IMR-90 (cell line): ENCODE results near the gene SSTR4. TPM values are rescaled to one million over a fixed set of nuclear protein-coding genes. Genes with fewer than 3 reads are reported as not detected.

Experiments used
- ATAC-seq: fragments of 200-7000 bp; cut with Tn5 transposase; 2 replicates; pipeline ENCODE4 v1.9.1; 2020; ENCODE audit warnings: low read depth, mild to moderate bottlenecking, moderate library complexity
- BruUV-seq: library from RNA; stranded (reverse); fragments of 400-500 nt; replicated peaks from 2 replicates; lab custom pipeline; 2021; lab: Mats Ljungman, UMichigan
- CTCF ChIA-PET: fragments of 300-600 bp; formaldehyde crosslinking; extraction: SDS; loops from one replicate; lab custom pipeline; 2021; ENCODE audit warnings: antibody characterized with exemption; lab: Yijun Ruan, JAX
- POLR2A ChIA-PET: fragments of 300-600 bp; sonication (Branson Sonifier 250); formaldehyde crosslinking; loops from one replicate; lab custom pipeline; 2022; ENCODE audit warnings: antibody characterized with exemption; ENCODE audit not compliant: unreplicated experiment; lab: Charles Lee
- DNase-seq: peaks from one replicate; pipeline ENCODE4 v3.0.0; 2013
- H2AFZ ChIP-seq: replicated peaks from 2 replicates; pipeline ENCODE3; 2013; ENCODE audit warnings: low read length, mild to moderate bottlenecking; ENCODE audit not compliant: poor library complexity
- H2AK5ac ChIP-seq: 2 replicates; pipeline ENCODE4 v1.6.1; 2013; ENCODE audit warnings: low read depth, low read length, inconsistent platforms
- H2AK9ac ChIP-seq: replicated peaks from 2 replicates; pipeline ENCODE3; 2013; ENCODE audit warnings: mild to moderate bottlenecking, low read depth, low read length, moderate library complexity; ENCODE audit not compliant: poor library complexity
- H2BK120ac ChIP-seq: 2 replicates; pipeline ENCODE4 v1.6.1; 2013; ENCODE audit warnings: low read depth, low read length, inconsistent platforms
- H2BK15ac ChIP-seq: 3 replicates; pipeline ENCODE4 v1.6.1; 2013; ENCODE audit warnings: low read depth, low read length, inconsistent platforms
- H2BK20ac ChIP-seq: 2 replicates; pipeline ENCODE4 v1.6.1; 2013; ENCODE audit warnings: low read depth, mild to moderate bottlenecking, inconsistent platforms, low read length, moderate library complexity
- H2BK5ac ChIP-seq: 2 replicates; pipeline ENCODE4 v1.6.1; 2013; ENCODE audit warnings: mild to moderate bottlenecking, low read depth, low read length, inconsistent platforms; ENCODE audit not compliant: poor library complexity, severe bottlenecking
- H3K14ac ChIP-seq: replicated peaks from 2 replicates; pipeline ENCODE4 v1.6.1; 2013; ENCODE audit warnings: low read depth, low read length, inconsistent platforms
- H3K18ac ChIP-seq: 2 replicates; pipeline ENCODE4 v1.6.1; 2013; ENCODE audit warnings: low read depth, low read length, control low read depth
- H3K23ac ChIP-seq: 2 replicates; pipeline ENCODE4 v1.6.1; 2013; ENCODE audit warnings: low read depth, low read length, inconsistent platforms
- H3K27ac ChIP-seq: 2 replicates; pipeline ENCODE4 v1.5.1; 2013; ENCODE audit warnings: mild to moderate bottlenecking, control low read depth, low read length; ENCODE audit not compliant: insufficient read depth
- H3K27me3 ChIP-seq: 2 replicates; pipeline ENCODE4 v1.6.1; 2013; ENCODE audit warnings: low read length; ENCODE audit not compliant: control insufficient read depth, insufficient read depth
- H3K36me3 ChIP-seq: 2 replicates; pipeline ENCODE4 v1.6.1; 2013; ENCODE audit warnings: low read length, mixed read lengths; ENCODE audit not compliant: control insufficient read depth, insufficient read depth
- H3K4ac ChIP-seq: 2 replicates; pipeline ENCODE4 v1.6.1; 2013; ENCODE audit warnings: low read depth, low read length, inconsistent platforms
- H3K4me1 ChIP-seq: 2 replicates; pipeline ENCODE4 v1.6.1; 2013; ENCODE audit warnings: low read length, mixed read lengths; ENCODE audit not compliant: control insufficient read depth, insufficient read depth
- H3K4me2 ChIP-seq: 2 replicates; pipeline ENCODE4 v1.6.1; 2013; ENCODE audit warnings: low read depth, mild to moderate bottlenecking, control low read depth, low read length, moderate library complexity
- H3K4me3 ChIP-seq: 2 replicates; pipeline ENCODE4 v1.5.1; 2013; ENCODE audit warnings: low read depth, mild to moderate bottlenecking, control low read depth, low read length, moderate library complexity; ENCODE audit not compliant: insufficient read depth
- H3K56ac ChIP-seq: 2 replicates; pipeline ENCODE4 v1.6.1; 2013; ENCODE audit warnings: low read length, inconsistent platforms; ENCODE audit not compliant: insufficient read depth; ENCODE audit errors: extremely low read depth
- H3K79me1 ChIP-seq, 2 experiments: 2 replicates each; pipeline ENCODE4 v1.6.1; 2013; ENCODE audit warnings: low read length in 2 of 2, inconsistent platforms in 1 of 2, low read depth in 1 of 2
- H3K9ac ChIP-seq: 2 replicates; pipeline ENCODE4 v1.6.1; 2013; ENCODE audit warnings: low read depth, low read length, control low read depth
- H3K9me1 ChIP-seq: 2 replicates; pipeline ENCODE4 v1.6.1; 2013; ENCODE audit warnings: low read length, inconsistent platforms; ENCODE audit not compliant: insufficient read depth
- H3K9me3 ChIP-seq: 2 replicates; pipeline ENCODE4 v1.6.1; 2013; ENCODE audit warnings: low read length; ENCODE audit not compliant: control insufficient read depth, insufficient read depth
- H4K20me1 ChIP-seq: 2 replicates; pipeline ENCODE4 v1.6.1; 2013; ENCODE audit warnings: low read length, inconsistent platforms; ENCODE audit not compliant: insufficient read depth
- H4K5ac ChIP-seq: 2 replicates; pipeline ENCODE4 v1.6.1; 2013; ENCODE audit warnings: mild to moderate bottlenecking, low read depth, low read length, control low read depth
- H4K8ac ChIP-seq, 2 experiments: 2 replicates each; pipeline ENCODE4 v1.6.1; 2013; ENCODE audit warnings: low read depth in 2 of 2, low read length in 2 of 2, control low read depth in 1 of 2, inconsistent platforms in 1 of 2
- H4K91ac ChIP-seq: 2 replicates; pipeline ENCODE4 v1.6.1; 2013; ENCODE audit warnings: low read depth, low read length, inconsistent platforms; ENCODE audit not compliant: insufficient read depth
- BHLHE40 ChIP-seq: fragments of 150-350 bp; IDR thresholded peaks from 2 replicates; pipeline ENCODE4 v1.6.1; 2016; ENCODE audit warnings: mild to moderate bottlenecking, low read depth, low read length
- CEBPB ChIP-seq: IDR thresholded peaks from 2 replicates; pipeline ENCODE4 v1.6.1; 2012; ENCODE audit warnings: low read depth, low read length, improper control_type of control experiment
- CHD1 ChIP-seq: IDR thresholded peaks from 2 replicates; pipeline ENCODE4 v1.6.1; 2012; ENCODE audit warnings: low read depth, low read length, improper control_type of control experiment
- FOS ChIP-seq: fragments of 150-350 bp; IDR thresholded peaks from 2 replicates; pipeline ENCODE4 v1.6.1; 2016; ENCODE audit warnings: low read depth, low read length
- MAFK ChIP-seq: IDR thresholded peaks from 2 replicates; pipeline ENCODE4 v1.6.1; 2012; ENCODE audit warnings: low read depth, low read length, improper control_type of control experiment
- MAZ ChIP-seq: IDR thresholded peaks from 2 replicates; pipeline ENCODE4 v1.6.1; 2012; ENCODE audit warnings: low read depth, mild to moderate bottlenecking, low read length, improper control_type of control experiment, moderate library complexity, borderline replicate concordance
- MXI1 ChIP-seq: IDR thresholded peaks from 2 replicates; pipeline ENCODE4 v1.6.1; 2012; ENCODE audit warnings: low read depth, mild to moderate bottlenecking, low read length, moderate library complexity, borderline replicate concordance
- NFE2L2 ChIP-seq: fragments of 150-350 bp; IDR thresholded peaks from 2 replicates; pipeline ENCODE4 v1.6.1; 2016; ENCODE audit warnings: low read depth, mild to moderate bottlenecking, low read length
- POLR2A ChIP-seq: IDR thresholded peaks from 2 replicates; pipeline ENCODE4 v1.6.1; 2012; ENCODE audit warnings: mild to moderate bottlenecking, low read depth, low read length
- RAD21 ChIP-seq: IDR thresholded peaks from 2 replicates; pipeline ENCODE4 v1.6.1; 2012; ENCODE audit warnings: low read length, improper control_type of control experiment
- RCOR1 ChIP-seq: IDR thresholded peaks from 2 replicates; pipeline ENCODE4 v1.6.1; 2012; ENCODE audit warnings: mild to moderate bottlenecking, low read length, improper control_type of control experiment; ENCODE audit not compliant: insufficient replicate concordance
- RFX5 ChIP-seq: IDR thresholded peaks from 2 replicates; pipeline ENCODE4 v1.8.0; 2012; ENCODE audit warnings: low read depth, mild to moderate bottlenecking, low read length, moderate library complexity
- SMC3 ChIP-seq: fragments of 150-350 bp; IDR thresholded peaks from 2 replicates; pipeline ENCODE4 v1.6.1; 2016; ENCODE audit warnings: low read depth, mild to moderate bottlenecking, antibody characterized with exemption, low read length, moderate library complexity
- WGBS, 2 experiments: methylation state at CpG; one replicate each; pipeline versions ENCODE4 v1.1.5 to v1.1.7; 2013; ENCODE audit warnings: missing lambda C conversion rate in 2 of 2; ENCODE audit not compliant: insufficient read length in 1 of 2; ENCODE audit errors: extremely low coverage in 2 of 2; 5-methylcytosine and 5-hydroxymethylcytosine counted together
- dilution Hi-C: fragments of 300-500 bp; cut with HindIII; formaldehyde crosslinking; loops from one replicate; pipeline ENCODE4 v1.14.3; 2018; ENCODE audit warnings: low sequenced_read_pairs; ENCODE audit not compliant: unreplicated experiment
- in situ Hi-C: fragments of 300-500 bp; cut with MboI; formaldehyde crosslinking; loops from 3 replicates; pipeline ENCODE4 v1.14.3; 2019; ENCODE audit warnings: low sequenced_read_pairs, inconsistent platforms, mixed read lengths
- intact Hi-C: fragments of 100-400 bp; cut with micrococcal nuclease; formaldehyde crosslinking; loops from 2 replicates; pipeline ENCODE4 v1.10.0; 2022
- polyA plus RNA-seq, 3 experiments: library from polyadenylated mRNA; depleted of rRNA; stranded (reverse); fragments of >200 nt; gene quantifications; 2 replicates each; pipeline ENCODE4 v1.2.3, GENCODE V29; 2012; ENCODE audit warnings: low replicate concordance in 1 of 3
- total RNA-seq: library from RNA; depleted of rRNA; stranded (reverse); fragments of >200 nt; gene quantifications from 2 replicates; pipeline ENCODE4 v1.2.3, GENCODE V29; 2012
- TF ChIP-seq, protein P1 (sequence below): fragments of 150-350 bp; IDR thresholded peaks from 2 replicates; pipeline ENCODE4 v1.6.1; 2016; ENCODE audit warnings: low read depth, mild to moderate bottlenecking, low read length, moderate library complexity, borderline replicate concordance
- TF ChIP-seq, protein P2 (sequence below): fragments of 150-350 bp; IDR thresholded peaks from 2 replicates; pipeline ENCODE4 v1.6.1; 2017; ENCODE audit warnings: mild to moderate bottlenecking, antibody characterized with exemption, low read length, low read depth
- TF ChIP-seq, protein P3 (sequence below): conservative IDR thresholded peaks from 2 replicates; pipeline ENCODE4 v1.5.1; 2012; ENCODE audit warnings: mild to moderate bottlenecking, low read depth, low read length, improper control_type of control experiment

Gene SSTR4
- total and polyA plus RNA-seq, 2 of the 4 experiments (the other 2 are of a cell fraction), result not detected

DNA sequence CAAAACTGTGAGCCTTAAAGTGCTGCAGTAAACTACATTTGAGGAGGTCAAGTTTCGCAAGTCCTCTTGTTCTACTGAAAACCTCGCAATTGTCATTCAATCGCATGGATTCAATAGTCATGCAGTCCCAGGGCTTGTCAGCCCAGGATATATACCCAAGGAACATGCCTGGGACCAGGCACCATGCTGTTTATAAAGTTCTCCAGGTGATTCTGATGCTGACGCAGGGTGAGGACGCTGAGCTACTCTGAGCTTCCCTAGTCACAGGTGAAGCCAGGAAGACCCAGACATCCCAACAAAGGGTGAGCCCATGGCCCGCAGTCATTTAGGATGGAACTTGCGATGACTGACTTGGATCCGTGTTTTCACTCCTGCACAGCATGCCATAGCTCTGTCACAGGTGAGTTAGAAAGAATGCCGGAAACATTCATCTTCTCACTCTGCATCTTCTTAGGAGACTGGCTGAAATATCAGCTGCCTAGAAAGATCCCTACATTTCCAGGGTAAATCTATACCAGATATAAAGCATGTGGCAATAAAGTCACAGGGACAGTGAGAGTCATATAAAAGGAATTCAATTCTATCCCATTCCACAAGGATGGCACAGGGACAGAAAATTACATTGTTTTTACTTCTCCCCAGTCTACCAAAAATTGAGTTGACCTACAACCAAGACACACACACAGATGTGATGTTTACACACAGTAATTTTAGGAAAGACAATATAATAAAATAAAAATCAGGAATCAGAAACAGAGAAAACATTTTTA is 27.0 kb upstream of the SSTR4 start:
- POLR2A ChIA-PET, result no interaction called here
- Histone ChIP-seq H3K79me1 (no peaks in the 10 kb centered on the region), H3K4me1 (no peaks in the 10 kb centered on the region), H3K4me2 (no peak overlapping the region), H4K91ac (no peak overlapping the region), H3K4me3 (no peak overlapping the region), H3K27ac (no peak overlapping the region), H2BK20ac (no peak overlapping the region), H3K4ac (no peak overlapping the region), H4K5ac (no peak overlapping the region), H3K27me3 (no peaks in the 10 kb centered on the region), H2BK120ac (no peak overlapping the region), H3K36me3 (no peaks in the 10 kb centered on the region), H3K9ac (no peak overlapping the region), H3K18ac (no peak overlapping the region), H2AK5ac (no peak overlapping the region), H4K20me1 (no peaks in the 10 kb centered on the region), H2AFZ (no peak overlapping the region), H3K9me3 (no peaks in the 10 kb centered on the region), H2BK5ac (no peak overlapping the region), H3K9me1 (no peaks in the 10 kb centered on the region), H2BK15ac (no peak overlapping the region), H4K8ac (no peak overlapping the region), H2AK9ac (no peak overlapping the region), H3K23ac (no peak overlapping the region), H3K56ac (no peak overlapping the region), H3K14ac (no peak overlapping the region)
- CTCF ChIA-PET, result no interaction called here
- BruUV-seq, result no TSS peak
- dilution Hi-C loops, result no loop called here
- in situ Hi-C loops, result no loop called here
- 65% methylated on average over 5 of the region's 9 CpGs; no CpG with 5 or more reads in 1 of the 2 experiments for WGBS, 2 experiments
- intact Hi-C loops, result no loop called here
- no peak for TF ChIP-seq NFE2L2
- TF ChIP-seq, protein P1, sequence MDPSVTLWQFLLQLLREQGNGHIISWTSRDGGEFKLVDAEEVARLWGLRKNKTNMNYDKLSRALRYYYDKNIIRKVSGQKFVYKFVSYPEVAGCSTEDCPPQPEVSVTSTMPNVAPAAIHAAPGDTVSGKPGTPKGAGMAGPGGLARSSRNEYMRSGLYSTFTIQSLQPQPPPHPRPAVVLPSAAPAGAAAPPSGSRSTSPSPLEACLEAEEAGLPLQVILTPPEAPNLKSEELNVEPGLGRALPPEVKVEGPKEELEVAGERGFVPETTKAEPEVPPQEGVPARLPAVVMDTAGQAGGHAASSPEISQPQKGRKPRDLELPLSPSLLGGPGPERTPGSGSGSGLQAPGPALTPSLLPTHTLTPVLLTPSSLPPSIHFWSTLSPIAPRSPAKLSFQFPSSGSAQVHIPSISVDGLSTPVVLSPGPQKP, result no peak
- TF ChIP-seq POLR2A, result no peak
- TF ChIP-seq, protein P2, sequence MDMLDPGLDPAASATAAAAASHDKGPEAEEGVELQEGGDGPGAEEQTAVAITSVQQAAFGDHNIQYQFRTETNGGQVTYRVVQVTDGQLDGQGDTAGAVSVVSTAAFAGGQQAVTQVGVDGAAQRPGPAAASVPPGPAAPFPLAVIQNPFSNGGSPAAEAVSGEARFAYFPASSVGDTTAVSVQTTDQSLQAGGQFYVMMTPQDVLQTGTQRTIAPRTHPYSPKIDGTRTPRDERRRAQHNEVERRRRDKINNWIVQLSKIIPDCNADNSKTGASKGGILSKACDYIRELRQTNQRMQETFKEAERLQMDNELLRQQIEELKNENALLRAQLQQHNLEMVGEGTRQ, result no peak
- no peak for TF ChIP-seq RCOR1
- TF ChIP-seq, protein P3, sequence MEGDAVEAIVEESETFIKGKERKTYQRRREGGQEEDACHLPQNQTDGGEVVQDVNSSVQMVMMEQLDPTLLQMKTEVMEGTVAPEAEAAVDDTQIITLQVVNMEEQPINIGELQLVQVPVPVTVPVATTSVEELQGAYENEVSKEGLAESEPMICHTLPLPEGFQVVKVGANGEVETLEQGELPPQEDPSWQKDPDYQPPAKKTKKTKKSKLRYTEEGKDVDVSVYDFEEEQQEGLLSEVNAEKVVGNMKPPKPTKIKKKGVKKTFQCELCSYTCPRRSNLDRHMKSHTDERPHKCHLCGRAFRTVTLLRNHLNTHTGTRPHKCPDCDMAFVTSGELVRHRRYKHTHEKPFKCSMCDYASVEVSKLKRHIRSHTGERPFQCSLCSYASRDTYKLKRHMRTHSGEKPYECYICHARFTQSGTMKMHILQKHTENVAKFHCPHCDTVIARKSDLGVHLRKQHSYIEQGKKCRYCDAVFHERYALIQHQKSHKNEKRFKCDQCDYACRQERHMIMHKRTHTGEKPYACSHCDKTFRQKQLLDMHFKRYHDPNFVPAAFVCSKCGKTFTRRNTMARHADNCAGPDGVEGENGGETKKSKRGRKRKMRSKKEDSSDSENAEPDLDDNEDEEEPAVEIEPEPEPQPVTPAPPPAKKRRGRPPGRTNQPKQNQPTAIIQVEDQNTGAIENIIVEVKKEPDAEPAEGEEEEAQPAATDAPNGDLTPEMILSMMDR, result no peak
- TF ChIP-seq MAZ, result no peak
- TF ChIP-seq MAFK, result no peak
- no peak for TF ChIP-seq MXI1
- TF ChIP-seq FOS, result no peak
- TF ChIP-seq RFX5, result no peak
- no peak for TF ChIP-seq BHLHE40
- TF ChIP-seq CEBPB, result no peak
- no peak for TF ChIP-seq SMC3
- TF ChIP-seq RAD21, result no peak
- no peak for TF ChIP-seq CHD1
- DNase-seq (no peak), ATAC-seq (no peak)
